ENCODE measurements around the gene EHMT2. TPM values are rescaled to one million over a fixed set of nuclear protein-coding genes. Genes with fewer than 3 reads are reported as not detected.

EHMT2 gene
- total RNA-seq (10 to 100 TPM; 49.1 to 83.8 (median 78.9) TPM), total RNA-seq (14.8 to 117 (median 78.8) reads per million in 29 experiments)
- 39.6 TPM for total RNA-seq (2013)

GRCh38 chr6:31897612-31898382, at the start of gene EHMT2:
TSS of gene EHMT2 (minus strand) at chr6:31897698. CDS start at chr6:31897677, 21 bp downstream.
- peaks cover 10% of the 10 kb centered on the region for H3K36me3 Mint-ChIP-seq
- H3K4me3 ChIP-seq (ENCODE audit: control insufficient read depth in 1 of 2, extremely low read depth in 1 of 2, low read length in 1 of 2) = peak within 1 kb of the TSS; percentile 98 to 100
- no peaks in the 10 kb centered on the region for H3K27me3 Mint-ChIP-seq
- peaks cover 3 to 26% of the 10 kb centered on the region in 2 donors for H3K36me3 ChIP-seq (ENCODE audit: control insufficient read depth in 2 of 2, extremely low read depth in 1 of 2, insufficient read depth in 1 of 2, low read length in 1 of 2)
- H3K27ac ChIP-seq (ENCODE audit: low read length) = peak within 1 kb of the TSS; percentile 90
- under 1% methylated on average over 38 of the region's 49 CpGs for WGBS (ENCODE audit: insufficient coverage)
- H3K4me3 Mint-ChIP-seq = peak within 1 kb of the TSS; percentile 95 to 99 (median 96)
- H3K4me1 Mint-ChIP-seq = peaks cover 37 to 40% (median 37%) of the 10 kb centered on the region in 3 donors
- H3K27me3 ChIP-seq (replicated peaks in 1 of 2; ENCODE audit: control insufficient read depth in 2 of 2, extremely low read depth in 1 of 2, insufficient read depth in 2 of 2, low read length in 1 of 2) = no peaks in the 10 kb centered on the region
- no peaks in the 10 kb centered on the region for H3K9me3 Mint-ChIP-seq
- H3K4me1 ChIP-seq (ENCODE audit: control insufficient read depth in 1 of 2, extremely low read depth in 1 of 2, insufficient read depth in 2 of 2, low read length in 2 of 2) = peaks cover 12 to 47% of the 10 kb centered on the region in 2 experiments
- no peaks in the 10 kb centered on the region for H3K9me3 ChIP-seq
- peak; percentile 58 to 68 (median 61) for ATAC-seq (replicated peaks in 1 of 4)
- CTCF ChIA-PET = interaction anchor here in 1 of 2 donors (0.5 to 1.9 kb wide), 6 partner anchors 10 to 172 kb away, joined by 3 to 7 read pairs (median 6); partner anchors contain the start of gene NEU1
- POLR2A ChIA-PET = interaction anchor here (0.6 to 1.3 kb wide), 8 partner anchors 9 to 1549 kb away, joined by 3 to 8 read pairs (median 5); partner anchors contain the start of genes DDR1 (in 1 of the 2), DDX39B (in 1 of the 2), NELFE (in 1 of the 2) and NEU1 (in 1 of the 2)
- peak within 1 kb of the TSS; percentile 95 to 97 for H3K27ac Mint-ChIP-seq
- peak; percentile 69 to 92 (median 82) for DNase-seq

- Mint-ChIP-seq H3K36me3 (no peaks in the 10 kb centered on the region), H3K27me3 (peaks cover 6 to 25% of the 10 kb centered on the region in 2 donors), H3K27ac (no peak overlapping the region), H3K4me1 (peaks cover 0 to 10% (median 0%) of the 10 kb centered on the region in 3 donors), H3K9me3 (no peaks in the 10 kb centered on the region), H3K4me3 (no peak overlapping the region)
- no peaks in the 10 kb centered on the region for H3K4me1 ChIP-seq (ENCODE audit: control insufficient read depth in 1 of 2, extremely low read depth in 1 of 2, insufficient read depth in 2 of 2, low read length in 2 of 2)
- ChIA-PET CTCF (no interaction called here), POLR2A (no interaction called here)
- no peak overlapping the region for H3K4me3 ChIP-seq (ENCODE audit: control insufficient read depth in 1 of 2, extremely low read depth in 1 of 2, low read length in 1 of 2)
- H3K9me3 ChIP-seq = no peaks in the 10 kb centered on the region
- H3K36me3 ChIP-seq (ENCODE audit: control insufficient read depth in 2 of 2, extremely low read depth in 1 of 2, insufficient read depth in 1 of 2, low read length in 1 of 2) = peaks cover 6 to 11% of the 10 kb centered on the region in 2 donors
- DNase-seq = no peak
- no peak overlapping the region for H3K27ac ChIP-seq (ENCODE audit: low read length)
- ATAC-seq (replicated peaks in 1 of 4) = no peak
- peaks cover 0 to 42% of the 10 kb centered on the region in 2 experiments for H3K27me3 ChIP-seq (replicated peaks in 1 of 2; ENCODE audit: control insufficient read depth in 2 of 2, extremely low read depth in 1 of 2, insufficient read depth in 2 of 2, low read length in 1 of 2)
- WGBS (ENCODE audit: insufficient coverage) = 87% methylated on average over 20 of the region's 24 CpGs
Measured at GRCh38 chr6:31947070-31947675, 49.7 kb upstream of the EHMT2 start.

- Mint-ChIP-seq H3K4me3 (no peak overlapping the region), H3K27me3 (peaks cover 8 to 27% of the 10 kb centered on the region in 2 donors), H3K36me3 (no peaks in the 10 kb centered on the region), H3K4me1 (peaks cover 0 to 10% (median 0%) of the 10 kb centered on the region in 3 donors), H3K9me3 (no peaks in the 10 kb centered on the region), H3K27ac (peak overlapping the region in 1 of 2 donors; percentile 9)
- WGBS (ENCODE audit: insufficient coverage) = 73% methylated on average over 10 of the region's 11 CpGs
- no peak overlapping the region for H3K27ac ChIP-seq (ENCODE audit: low read length)
- ChIA-PET CTCF (no interaction called here), POLR2A (no interaction called here)
- no peak overlapping the region for H3K4me3 ChIP-seq (ENCODE audit: control insufficient read depth in 1 of 2, extremely low read depth in 1 of 2, low read length in 1 of 2)
- H3K36me3 ChIP-seq (ENCODE audit: control insufficient read depth in 2 of 2, extremely low read depth in 1 of 2, insufficient read depth in 1 of 2, low read length in 1 of 2) = peaks cover 4% of the 10 kb centered on the region in 2 donors
- no peaks in the 10 kb centered on the region for H3K4me1 ChIP-seq (ENCODE audit: control insufficient read depth in 1 of 2, extremely low read depth in 1 of 2, insufficient read depth in 2 of 2, low read length in 2 of 2)
- H3K9me3 ChIP-seq = no peaks in the 10 kb centered on the region
- no peak for ATAC-seq (replicated peaks in 1 of 4)
- peaks cover 0 to 44% of the 10 kb centered on the region in 2 experiments for H3K27me3 ChIP-seq (replicated peaks in 1 of 2; ENCODE audit: control insufficient read depth in 2 of 2, extremely low read depth in 1 of 2, insufficient read depth in 2 of 2, low read length in 1 of 2)
- no peak for DNase-seq
Measured at GRCh38 chr6:31946370-31946885, 48.9 kb upstream of the EHMT2 start.

- Mint-ChIP-seq H3K27ac (peak within 1 kb of the TSS in 1 of 2 donors; percentile 12), H3K4me3 (no peak within 1 kb of the TSS), H3K27me3 (peaks cover 8 to 27% of the 10 kb centered on the region in 2 donors), H3K36me3 (no peaks in the 10 kb centered on the region), H3K9me3 (no peaks in the 10 kb centered on the region), H3K4me1 (peaks cover 0 to 10% (median 0%) of the 10 kb centered on the region in 3 donors)
- ATAC-seq (replicated peaks in 1 of 4) (no peak), DNase-seq (no peak)
- Histone ChIP-seq H3K27ac (ENCODE audit: low read length) (no peak within 1 kb of the TSS), H3K36me3 (ENCODE audit: control insufficient read depth in 2 of 2, extremely low read depth in 1 of 2, insufficient read depth in 1 of 2, low read length in 1 of 2) (no peaks in the 10 kb centered on the region), H3K9me3 (no peaks in the 10 kb centered on the region), H3K27me3 (replicated peaks in 1 of 2; ENCODE audit: control insufficient read depth in 2 of 2, extremely low read depth in 1 of 2, insufficient read depth in 2 of 2, low read length in 1 of 2) (peaks cover 0 to 47% of the 10 kb centered on the region in 2 experiments), H3K4me1 (ENCODE audit: control insufficient read depth in 1 of 2, extremely low read depth in 1 of 2, insufficient read depth in 2 of 2, low read length in 2 of 2) (no peaks in the 10 kb centered on the region), H3K4me3 (ENCODE audit: control insufficient read depth in 1 of 2, extremely low read depth in 1 of 2, low read length in 1 of 2) (no peak within 1 kb of the TSS)
- POLR2A ChIA-PET = no interaction called here
- CTCF ChIA-PET = interaction anchor here in 1 of 2 donors (0.5 kb wide), 1 partner anchor 9 kb away, joined by 4 read pairs; no protein-coding TSS in a partner anchor
- WGBS (ENCODE audit: insufficient coverage) = 52% methylated on average over 8 of the region's 11 CpGs
Measured at GRCh38 chr6:31945507-31946369, 48.2 kb upstream of the EHMT2 start, which contains the start of gene CFB. TSS of gene CFB (plus strand) at chr6:31946095. CDS start at chr6:31946222, 127 bp downstream.

- WGBS (ENCODE audit: insufficient coverage) = 90% methylated on average over 3 of the region's 9 CpGs
- Mint-ChIP-seq H3K36me3 (no peaks in the 10 kb centered on the region), H3K27ac (peak overlapping the region in 1 of 2 donors; percentile 12)
Measured at GRCh38 chr6:31945154-31945506, 47.6 kb upstream of the EHMT2 start.

More at GRCh38 chr6:31945154-31945506, 47.6 kb upstream of the EHMT2 start:
- DNase-seq = no peak
- Histone ChIP-seq H3K4me1 (ENCODE audit: control insufficient read depth in 1 of 2, extremely low read depth in 1 of 2, insufficient read depth in 2 of 2, low read length in 2 of 2) (no peaks in the 10 kb centered on the region), H3K27me3 (replicated peaks in 1 of 2; ENCODE audit: control insufficient read depth in 2 of 2, extremely low read depth in 1 of 2, insufficient read depth in 2 of 2, low read length in 1 of 2) (peaks cover 0 to 47% of the 10 kb centered on the region in 2 experiments), H3K27ac (ENCODE audit: low read length) (no peak overlapping the region), H3K4me3 (ENCODE audit: control insufficient read depth in 1 of 2, extremely low read depth in 1 of 2, low read length in 1 of 2) (no peak overlapping the region), H3K36me3 (ENCODE audit: control insufficient read depth in 2 of 2, extremely low read depth in 1 of 2, insufficient read depth in 1 of 2, low read length in 1 of 2) (no peaks in the 10 kb centered on the region), H3K9me3 (no peaks in the 10 kb centered on the region)
- CTCF ChIA-PET = interaction anchor here in 1 of 2 donors (0.5 kb wide), 1 partner anchor 8 kb away, joined by 4 read pairs; no protein-coding TSS in a partner anchor
- no peak overlapping the region for H3K4me3 Mint-ChIP-seq
- POLR2A ChIA-PET = no interaction called here
- peaks cover 0 to 10% (median 0%) of the 10 kb centered on the region in 3 donors for H3K4me1 Mint-ChIP-seq
- H3K9me3 Mint-ChIP-seq = no peaks in the 10 kb centered on the region
- ATAC-seq (replicated peaks in 1 of 4) = no peak
- peaks cover 8 to 27% of the 10 kb centered on the region in 2 donors for H3K27me3 Mint-ChIP-seq

Data from T-cell (primary cell).